ENCODE results near the gene LCMT2.
A peak's percentile ranks its signal among the peaks of the same experiment; 100 is the strongest.
"Not testable (repeated sequence)": the region's sequence is repeated elsewhere in the genome, so short reads cannot be mapped to it uniquely, and the experiment has no call there.

The LCMT2 gene

DNA sequence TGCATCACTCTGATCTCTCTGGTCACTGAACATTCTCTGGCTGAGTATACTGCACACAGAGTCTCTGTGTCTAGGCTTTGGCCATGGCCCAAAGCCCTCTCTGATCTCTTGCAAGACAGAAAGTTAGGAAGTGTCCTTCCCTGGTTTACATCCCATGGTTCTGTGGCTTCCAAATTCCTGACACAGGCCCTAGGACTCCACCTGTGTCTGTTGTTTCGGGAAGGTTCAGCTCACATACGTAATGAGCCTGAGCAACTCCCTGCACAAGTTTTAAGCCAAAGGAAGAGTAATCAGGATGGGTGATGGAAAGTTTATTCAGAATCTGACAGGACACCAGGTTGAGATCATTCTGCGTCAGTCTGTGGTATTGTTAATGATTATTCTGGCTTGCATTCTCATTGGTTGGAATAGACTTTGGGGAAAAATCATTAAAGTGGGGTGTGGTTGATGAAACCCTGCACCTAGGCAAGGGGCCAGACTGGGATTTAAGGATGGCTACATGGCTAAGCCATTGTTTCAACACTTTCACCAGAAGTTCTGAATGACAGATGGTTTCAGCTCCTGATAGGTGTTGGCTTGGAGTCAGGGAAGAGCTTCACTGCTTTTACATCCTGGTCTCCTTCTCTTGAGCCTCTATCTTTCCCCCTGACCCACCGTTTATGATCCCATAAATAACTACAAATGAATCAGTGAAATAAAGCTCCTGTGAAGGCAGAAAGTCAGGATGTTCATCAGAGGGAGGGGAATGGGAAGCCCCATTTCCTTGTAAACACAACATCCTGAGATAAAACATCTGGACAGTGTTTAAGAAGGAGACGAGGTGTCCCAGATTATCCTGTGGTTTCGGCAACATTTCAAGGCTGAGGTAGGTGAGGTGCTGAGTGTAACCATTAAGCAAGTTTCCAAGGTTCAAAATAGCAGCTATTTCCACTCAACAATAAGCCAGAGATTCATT lies 14.1 kb downstream of the LCMT2 start:
- no peak for DNase-seq (ENCODE audit: low read depth, low spot score)

GRCh38 chr15:43314171-43314570 lies 16.2 kb downstream of the LCMT2 start:
- no peak for DNase-seq (ENCODE audit: low read depth, low spot score)

- DNase-seq (ENCODE audit: low read depth, low spot score) = no peak
These were observed 18.0 kb downstream of the LCMT2 start for GRCh38 chr15:43312378-43312777.

DNA sequence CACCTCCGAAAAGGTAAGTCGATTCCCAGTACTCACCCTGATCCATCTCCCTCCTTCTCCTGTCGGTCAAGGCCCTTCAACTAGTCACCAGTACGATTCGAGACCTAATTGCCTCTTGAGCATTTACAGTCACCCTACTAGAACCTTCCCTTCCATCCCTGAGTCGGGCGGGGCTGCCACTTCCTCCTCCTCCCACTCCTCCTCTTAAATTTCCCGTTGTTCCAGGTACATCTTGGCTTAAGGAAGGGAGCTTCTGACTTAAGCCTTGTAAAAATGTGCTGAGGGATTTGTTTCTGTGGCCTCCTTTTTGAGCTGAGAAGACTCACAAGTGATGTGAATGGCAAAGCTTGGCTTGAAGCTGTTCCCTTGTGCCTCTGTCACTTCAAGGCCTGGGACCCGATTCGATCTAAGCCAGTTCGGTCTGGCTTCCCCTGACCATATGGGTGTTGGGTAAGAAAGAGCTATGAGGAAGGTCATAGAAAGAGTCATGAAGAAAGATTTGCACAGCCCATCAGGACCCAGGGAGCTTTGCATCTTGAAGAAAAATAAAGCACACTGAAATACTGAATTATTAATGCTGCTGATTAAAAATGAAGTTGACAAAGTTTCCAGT lies 28.1 kb downstream of the LCMT2 start, which contains the start of gene TGM7:
TSS of gene TGM7 (minus strand) at position 51 of the 613 bp plus-strand sequence.
- DNase-seq (ENCODE audit: low read depth, low spot score) = no peak

DNA sequence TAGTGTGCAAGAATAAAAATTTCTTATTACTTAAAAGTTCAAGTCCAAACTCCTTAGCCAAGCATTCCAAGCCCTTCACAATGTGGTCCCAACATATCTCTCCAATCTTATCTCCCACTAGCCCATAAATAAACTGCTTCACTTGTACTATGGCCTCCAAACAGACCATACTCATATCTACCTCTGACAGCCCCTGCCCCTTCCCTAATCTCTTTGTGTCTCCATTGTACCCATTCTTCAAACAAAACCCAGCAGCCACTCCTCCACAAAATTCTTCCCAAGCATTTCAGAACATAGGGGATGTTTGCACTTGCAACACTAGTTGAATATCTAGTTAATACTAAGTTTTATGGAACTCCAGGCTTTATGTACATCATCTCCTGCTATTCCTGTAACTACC lies 30.5 kb downstream of the LCMT2 start:
- no peak for DNase-seq (ENCODE audit: low read depth, low spot score)

DNA sequence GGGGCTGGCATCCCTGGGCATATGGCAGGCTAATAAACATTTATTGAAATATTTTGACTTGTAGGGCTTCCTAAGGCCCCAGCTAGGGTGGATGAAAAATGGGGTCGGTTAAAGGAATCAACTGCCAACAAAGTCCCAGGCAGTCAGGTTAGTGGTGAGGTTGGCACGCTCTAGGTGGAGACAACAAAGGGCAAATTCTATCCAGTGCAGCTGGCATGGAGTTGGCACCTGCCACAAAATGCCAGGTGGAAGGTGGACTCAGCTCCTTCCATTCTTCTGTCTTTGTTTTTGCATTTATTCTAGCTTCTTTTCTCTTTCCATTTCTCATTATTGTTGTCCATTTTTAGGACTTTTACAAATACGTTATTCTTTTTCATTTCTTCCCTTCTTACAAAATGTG lies 31.0 kb downstream of the LCMT2 start:
- DNase-seq (ENCODE audit: low read depth, low spot score) = no peak

GRCh38 chr15:43294091-43294706 lies 36.2 kb downstream of the LCMT2 start:
- no peak for DNase-seq (ENCODE audit: low read depth, low spot score)

DNA sequence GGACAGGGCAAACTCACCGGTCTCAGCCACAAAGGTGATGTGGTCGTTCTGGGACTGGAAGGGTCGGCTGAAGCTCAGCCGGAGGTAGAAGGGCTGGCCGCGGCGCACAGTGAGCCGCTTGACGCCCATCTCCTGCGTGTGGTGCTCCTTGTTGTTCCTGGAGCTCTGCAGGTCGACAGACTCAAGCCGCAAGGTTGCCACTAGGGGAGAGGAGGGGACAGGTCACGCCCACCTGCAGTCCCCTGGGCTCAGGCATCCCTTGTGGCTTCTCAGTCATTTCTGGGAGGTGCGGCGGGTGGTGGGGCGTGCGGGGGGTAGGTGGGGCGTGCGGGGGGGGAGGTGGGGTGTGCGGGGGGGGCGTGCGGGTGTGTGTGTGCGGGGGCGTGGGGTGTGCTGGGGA lies 36.9 kb downstream of the LCMT2 start:
- peak; percentile 60 for DNase-seq (ENCODE audit: low read depth, low spot score)

DNA sequence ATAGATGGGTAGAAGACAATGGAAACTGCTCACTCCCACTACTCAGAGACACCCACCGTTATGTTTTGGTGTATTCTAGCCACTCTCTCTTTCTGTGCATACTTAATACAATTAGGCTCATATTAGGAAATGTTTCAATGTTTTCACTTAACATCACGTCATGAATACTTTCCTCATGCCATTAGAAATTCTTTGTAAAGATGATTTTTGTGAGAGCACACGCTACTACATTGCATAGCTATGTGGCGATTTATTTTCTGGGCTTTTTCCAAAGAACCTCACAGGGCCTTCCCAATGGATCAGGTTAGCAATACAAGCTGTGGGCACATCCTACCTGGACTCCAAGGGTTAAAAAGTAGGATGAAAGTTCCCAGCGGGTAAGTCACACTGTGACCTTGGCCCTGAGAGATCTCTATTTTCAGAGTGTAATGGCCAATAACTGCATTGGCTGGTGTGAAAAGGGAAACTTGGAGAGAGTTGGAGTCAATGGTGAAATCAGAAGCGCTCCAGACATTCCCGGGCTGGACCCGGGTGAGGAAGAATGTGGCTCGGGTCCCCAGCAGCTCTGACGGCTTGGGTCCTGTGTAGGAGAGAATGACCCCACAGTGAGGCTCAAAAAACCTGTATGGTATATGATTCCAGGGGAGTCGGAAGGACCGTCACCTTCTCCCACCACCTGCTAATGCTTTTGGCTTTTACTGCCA lies 37.8 kb downstream of the LCMT2 start:
- no peak for DNase-seq (ENCODE audit: low read depth, low spot score)

DNA sequence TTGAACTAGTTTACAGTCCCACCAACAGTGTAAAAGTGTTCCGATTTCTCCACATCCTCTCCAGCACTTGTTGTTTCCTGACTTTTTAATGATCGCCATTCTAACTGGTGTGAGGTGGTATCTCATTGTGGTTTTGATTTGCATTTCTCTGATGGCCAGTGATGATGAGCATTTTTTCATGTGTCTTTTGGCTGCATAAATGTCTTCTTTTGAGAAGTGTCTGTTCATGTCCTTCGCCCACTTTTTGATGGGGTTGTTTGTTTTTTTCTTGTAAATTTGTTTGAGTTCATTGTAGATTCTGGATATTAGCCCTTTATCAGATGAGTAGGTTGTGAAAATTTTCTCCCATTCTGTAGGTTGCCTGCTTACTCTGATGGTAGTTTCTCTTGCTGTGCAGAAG lies 40.7 kb downstream of the LCMT2 start:
- DNase-seq (ENCODE audit: low read depth, low spot score) = not testable (repeated sequence)

GRCh38 chr15:43287254-43287653 lies 43.1 kb downstream of the LCMT2 start:
- no peak for DNase-seq (ENCODE audit: low read depth, low spot score)

DNA sequence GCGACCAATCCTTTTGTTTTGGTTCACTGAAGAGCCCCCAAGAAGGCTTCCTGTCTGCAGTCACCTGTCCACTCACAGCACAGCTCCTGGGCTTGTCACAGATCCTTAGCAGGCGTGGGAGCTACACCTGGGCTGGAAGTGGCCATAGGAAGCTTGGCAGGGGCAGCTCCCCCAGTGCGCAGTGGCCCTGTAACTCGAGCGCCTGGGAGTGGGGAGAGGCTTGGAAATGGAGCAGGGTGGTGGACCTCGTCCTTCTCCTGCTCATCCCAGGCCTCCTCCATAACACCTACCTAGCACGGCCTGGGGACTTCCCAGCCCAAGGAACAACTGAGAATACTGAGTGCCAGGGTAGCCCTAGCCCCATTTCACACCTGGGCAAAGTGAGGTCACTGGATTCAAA lies 44.3 kb downstream of the LCMT2 start:
- DNase-seq (ENCODE audit: low read depth, low spot score) = no peak

DNA sequence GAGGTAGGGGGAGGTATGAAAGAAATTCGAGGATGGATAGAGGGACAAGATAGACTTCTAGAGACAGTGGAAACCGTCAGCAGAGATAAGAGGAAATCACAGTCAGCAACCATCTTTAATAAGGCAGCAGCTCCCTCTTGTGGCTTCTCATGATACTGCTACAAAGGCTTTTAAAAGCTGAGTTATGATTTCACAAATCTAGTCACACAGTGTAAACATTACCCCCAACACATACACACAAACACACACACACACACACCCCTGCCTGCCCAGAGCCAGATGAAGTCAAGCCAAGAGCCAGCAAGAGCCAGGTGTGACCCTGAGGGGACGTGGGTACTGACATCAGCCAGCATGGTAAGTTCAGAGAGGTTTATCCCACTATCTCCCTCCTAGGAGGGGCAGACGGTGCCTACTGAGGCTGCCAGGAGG lies 44.8 kb downstream of the LCMT2 start:
- no peak for DNase-seq (ENCODE audit: low read depth, low spot score)

GRCh38 chr15:43283526-43283925 lies 46.8 kb downstream of the LCMT2 start:
- DNase-seq (ENCODE audit: low read depth, low spot score) = no peak

DNA sequence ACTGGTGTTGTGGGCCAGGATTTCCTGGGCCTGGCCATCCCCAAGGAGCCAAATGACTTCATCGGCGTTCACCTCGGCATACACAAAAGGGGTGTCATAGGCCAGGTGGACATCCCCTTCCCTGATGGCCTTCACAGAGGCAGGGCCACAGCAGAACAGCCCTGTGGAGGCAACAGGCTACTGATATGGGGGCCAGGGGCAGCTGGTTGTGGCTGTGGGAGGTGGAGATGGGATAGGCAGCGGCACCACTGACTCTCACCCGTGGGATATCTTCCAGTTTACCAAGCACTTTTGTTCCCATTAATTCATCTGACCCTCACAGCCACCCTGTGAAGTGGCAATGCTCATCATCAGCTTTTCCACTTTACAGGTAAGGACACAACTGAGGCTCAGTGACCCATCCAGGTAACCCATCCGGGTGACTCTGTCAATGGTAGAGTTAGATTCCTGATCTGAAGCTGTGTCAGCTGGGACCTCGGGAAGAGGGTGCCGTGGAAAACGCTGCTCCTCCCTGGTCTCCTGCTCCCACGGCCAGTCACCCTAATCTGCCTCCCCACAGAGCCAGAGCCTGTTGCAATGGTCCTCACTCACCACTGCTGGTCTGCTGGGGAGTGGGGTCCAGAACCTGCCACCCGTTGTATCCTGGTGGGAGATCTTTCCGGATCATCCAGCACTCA lies 48.3 kb downstream of the LCMT2 start:
- no peak for DNase-seq (ENCODE audit: low read depth, low spot score)

- DNase-seq (ENCODE audit: low read depth, low spot score) = no peak
These were observed 49.4 kb downstream of the LCMT2 start for GRCh38 chr15:43280996-43281395.

DNA sequence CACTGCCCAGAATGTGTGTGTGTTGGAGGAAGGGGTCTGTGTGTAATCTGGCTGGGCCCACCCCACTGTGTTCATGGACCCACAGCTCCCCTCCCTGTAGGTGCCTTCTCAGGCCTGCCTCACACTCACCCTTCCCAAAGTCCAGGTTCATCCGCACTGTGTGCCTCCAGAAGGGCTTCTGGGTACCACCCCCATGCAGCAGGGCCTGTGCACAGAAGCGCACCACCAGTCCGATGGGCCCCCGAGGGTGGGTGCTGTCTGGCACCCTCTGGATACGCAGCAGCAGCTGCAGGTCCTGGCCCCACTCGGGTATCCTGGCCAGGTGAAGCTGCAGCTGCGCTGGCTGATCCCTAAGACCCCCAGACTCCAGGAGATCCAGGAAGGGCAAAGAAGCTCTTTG lies 50.9 kb downstream of the LCMT2 start:
- no peak for DNase-seq (ENCODE audit: low read depth, low spot score)

DNA sequence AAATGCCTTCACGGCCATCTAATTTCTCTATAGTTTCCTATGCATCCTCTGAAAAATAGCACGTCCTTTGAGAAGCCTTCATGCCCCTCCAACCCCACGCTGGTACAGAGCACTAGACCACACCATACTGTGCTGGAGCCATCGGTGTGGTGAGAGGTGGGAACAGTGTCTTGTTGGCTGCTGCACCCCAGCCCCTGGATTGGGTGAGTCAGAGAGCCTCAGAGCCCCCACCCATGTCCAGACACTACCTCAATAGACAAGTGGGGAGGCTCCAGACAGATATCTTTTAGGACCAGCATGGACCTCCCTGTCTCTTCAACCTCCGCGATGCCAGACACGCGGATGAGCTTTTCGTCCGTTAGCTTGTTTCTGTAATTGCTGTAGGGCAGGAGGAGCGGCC lies 51.5 kb downstream of the LCMT2 start:
- no peak for DNase-seq (ENCODE audit: low read depth, low spot score)

GRCh38 chr15:43277901-43278300 lies 52.5 kb downstream of the LCMT2 start:
- DNase-seq (ENCODE audit: low read depth, low spot score) = no peak

DNA sequence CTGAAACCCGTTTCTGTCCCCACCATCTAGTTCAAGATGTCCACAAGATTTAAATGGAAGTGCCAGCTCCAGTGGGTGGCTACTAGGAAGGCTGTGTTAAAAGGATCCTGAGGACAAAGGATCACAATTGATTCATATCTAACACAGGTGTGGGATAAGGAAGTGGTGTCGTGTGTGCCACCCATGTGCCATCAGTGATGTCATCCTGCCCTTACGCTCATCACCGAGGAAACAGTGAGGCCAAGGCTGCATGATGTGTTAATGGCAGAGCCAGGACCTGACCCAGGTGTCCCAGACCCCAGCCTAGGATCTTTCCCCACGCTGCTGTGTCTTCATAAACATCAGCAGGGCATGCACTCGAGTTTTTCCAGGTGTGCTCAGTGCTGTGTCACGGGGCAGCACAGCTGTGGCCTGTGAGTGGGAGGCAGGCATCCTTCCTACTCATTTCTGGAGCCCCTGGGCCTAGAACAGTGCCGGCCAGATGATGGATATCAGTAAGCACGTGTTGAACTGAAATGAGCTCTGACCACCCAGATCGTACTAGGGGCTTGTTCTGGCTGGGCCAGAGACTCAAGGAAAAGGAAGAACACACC lies 53.0 kb downstream of the LCMT2 start:
- no peak for DNase-seq (ENCODE audit: low read depth, low spot score)

Data from iPS DF 19.7 (cell line).